Activated T-cell treated with anti-CD3 and anti-CD28 coated beads for 48 hours (primary cell): ENCODE measurements around the gene MECP2.

Source experiments
- DNase-seq: peaks from one replicate; pipeline ENCODE4 v3.0.0-alpha.2; 2020; ENCODE audit warnings: low read depth

MECP2 gene

DNA sequence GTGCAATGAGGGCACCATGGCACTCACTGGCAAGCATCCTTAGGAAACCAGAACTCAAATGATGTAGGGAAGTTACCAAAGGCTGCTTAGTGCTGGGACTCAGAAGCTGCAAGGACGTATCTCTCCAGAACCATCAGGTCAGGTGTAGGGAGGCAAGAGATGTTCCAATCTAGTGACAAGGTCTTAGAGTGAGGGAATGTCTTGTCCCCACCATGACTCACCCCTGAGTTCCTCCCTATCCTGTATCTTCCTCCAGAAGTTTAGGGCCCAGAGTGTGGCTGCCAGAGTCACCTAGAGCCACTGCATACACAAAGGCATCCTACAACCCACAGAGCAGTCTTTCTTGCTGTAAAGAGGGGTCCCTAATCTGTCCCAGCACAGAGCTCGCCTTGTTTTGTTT, 63.7 kb downstream of the MECP2 start:
- no peak for DNase-seq

DNA sequence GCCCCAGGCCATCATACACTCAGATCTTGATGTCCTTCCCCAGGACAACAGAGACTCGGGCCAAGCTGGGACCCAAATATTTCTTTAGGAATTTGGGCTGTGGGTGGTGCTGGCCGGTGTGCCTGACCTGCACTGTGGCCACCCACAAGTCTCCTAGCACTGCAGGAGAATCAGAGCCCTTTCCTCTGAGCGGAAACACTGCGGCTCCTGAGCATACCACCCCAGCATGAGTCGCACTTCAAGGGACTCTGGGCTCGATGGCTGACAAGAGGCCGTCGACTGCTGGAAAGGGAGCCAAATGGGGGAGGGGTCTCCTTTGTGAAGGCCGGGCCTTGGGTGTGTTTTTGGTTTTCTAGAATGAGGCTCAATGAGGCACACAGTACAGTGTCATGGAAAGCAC, 64.9 kb downstream of the MECP2 start:
- DNase-seq: no peak

GRCh38 chrX:154032160-154032559, 65.4 kb downstream of the MECP2 start:
- no peak for DNase-seq

DNA sequence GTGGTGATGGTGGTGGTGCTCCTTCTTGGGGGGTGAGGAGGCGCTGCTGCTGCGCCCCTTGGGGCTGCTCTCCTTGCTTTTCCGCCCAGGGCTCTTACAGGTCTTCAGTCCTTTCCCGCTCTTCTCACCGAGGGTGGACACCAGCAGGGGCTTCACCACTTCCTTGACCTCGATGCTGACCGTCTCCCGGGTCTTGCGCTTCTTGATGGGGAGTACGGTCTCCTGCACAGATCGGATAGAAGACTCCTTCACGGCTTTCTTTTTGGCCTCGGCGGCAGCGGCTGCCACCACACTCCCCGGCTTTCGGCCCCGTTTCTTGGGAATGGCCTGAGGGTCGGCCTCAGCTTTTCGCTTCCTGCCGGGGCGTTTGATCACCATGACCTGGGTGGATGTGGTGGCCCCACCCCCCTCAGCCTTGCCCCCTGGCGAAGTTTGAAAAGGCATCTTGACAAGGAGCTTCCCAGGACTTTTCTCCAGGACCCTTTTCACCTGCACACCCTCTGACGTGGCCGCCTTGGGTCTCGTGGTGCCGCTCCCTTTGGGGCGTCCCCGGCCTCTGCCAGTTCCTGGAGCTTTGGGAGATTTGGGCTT, 66.7 kb downstream of the MECP2 start:
- DNase-seq: no peak

GRCh38 chrX:154030266-154030665, 67.3 kb downstream of the MECP2 start:
- no peak for DNase-seq

DNA sequence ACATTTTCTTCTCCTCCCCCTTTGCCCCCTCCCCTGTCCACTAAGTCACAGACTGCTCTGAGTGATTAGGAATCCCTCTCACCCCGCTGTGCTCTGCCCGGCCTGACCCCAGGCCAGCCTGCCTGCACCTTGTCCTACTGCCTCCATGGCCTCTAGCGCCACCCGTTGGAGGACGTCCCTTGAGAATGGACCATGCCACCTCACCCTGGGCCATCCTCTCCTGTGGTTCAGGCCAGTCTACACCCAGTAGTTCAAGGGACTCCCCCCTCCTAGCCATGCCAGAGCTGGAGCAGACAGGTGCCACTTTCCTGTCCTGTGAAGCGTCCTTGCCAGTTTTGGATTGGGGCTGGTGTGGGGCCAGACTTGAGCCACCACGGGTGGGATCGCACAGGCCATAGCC, 68.1 kb downstream of the MECP2 start:
- DNase-seq: no peak

GRCh38 chrX:154028502-154029184, 68.9 kb downstream of the MECP2 start:
- DNase-seq: no peak

- DNase-seq: no peak
Observed at GRCh38 chrX:154027986-154028385, 69.5 kb downstream of the MECP2 start.

DNA sequence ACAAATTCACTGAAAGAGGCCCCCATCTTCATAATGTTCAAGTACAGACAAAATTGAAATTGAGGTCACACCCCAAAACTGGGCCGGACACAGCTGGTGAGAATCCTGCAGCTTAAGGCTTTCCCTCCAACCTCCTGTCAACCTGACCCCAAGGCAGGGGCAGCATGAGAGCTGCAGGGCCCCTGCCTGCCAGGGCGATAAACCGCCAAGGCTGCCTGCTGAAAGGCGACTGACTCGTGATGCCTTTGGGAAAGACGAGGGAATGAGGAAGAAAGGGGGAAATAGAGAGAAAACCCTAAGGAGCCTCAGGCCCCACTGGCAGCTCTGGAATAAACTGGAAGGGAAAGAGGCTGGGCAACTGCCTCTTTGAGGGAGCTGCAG, 70.5 kb downstream of the MECP2 start:
- DNase-seq: no peak

- DNase-seq: no peak
Observed at GRCh38 chrX:154026136-154027021, 71.1 kb downstream of the MECP2 start.

DNA sequence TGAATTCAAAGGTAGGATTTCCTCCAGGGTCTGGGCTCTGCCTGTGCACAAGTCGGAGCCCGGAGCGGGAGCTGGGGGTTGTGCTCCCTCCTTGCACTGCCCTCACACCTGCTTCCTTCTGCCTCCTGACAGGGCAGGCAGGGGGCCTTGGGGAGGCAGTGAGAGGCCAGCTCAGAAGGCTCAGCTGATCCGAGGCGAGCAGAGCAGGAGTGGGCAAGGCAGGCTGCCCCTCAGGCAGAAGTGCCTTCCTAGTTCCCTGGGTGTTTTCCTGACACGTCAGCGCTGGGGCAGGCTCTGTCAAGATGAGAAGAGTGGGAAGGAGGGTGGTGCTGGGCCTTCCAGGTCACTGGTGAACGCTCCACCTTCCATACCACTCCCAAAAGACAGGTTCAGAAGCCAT, 72.3 kb downstream of the MECP2 start:
- DNase-seq: no peak

- no peak for DNase-seq
Observed at GRCh38 chrX:154024271-154024670, 73.2 kb downstream of the MECP2 start.

DNA sequence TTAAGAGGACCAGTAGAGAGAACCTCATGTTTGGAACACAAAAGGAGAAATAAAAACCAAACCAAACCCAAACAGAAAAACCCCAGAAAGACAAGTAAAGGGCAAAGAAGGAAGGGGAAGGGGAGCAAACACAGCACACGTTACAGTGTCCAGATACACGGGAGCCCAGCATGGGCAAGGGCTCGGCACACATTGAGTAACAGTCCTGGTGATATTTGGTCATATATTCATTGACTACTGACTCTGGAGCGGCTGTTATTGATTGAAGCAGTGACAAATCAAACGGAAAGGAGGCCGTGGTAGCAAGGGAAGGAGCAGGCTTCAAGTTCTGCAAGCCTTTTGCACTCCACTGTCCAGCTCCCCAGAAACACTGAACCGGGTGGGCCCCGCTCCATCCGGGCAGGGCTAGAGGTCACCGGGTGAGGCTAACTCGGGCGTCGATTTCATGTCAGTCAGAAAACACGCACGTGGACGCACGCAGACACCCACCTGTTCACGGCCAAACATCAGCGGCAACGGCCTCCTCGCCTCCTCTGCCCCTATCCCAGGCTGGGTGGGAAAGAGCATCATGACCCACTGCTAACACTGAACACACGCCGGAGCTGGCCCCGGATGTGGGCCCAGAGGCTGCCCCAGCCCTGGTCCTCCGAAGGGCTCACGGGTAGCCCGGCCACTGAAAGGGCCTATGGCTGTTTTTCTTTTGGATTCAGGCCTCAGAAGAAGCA, 74.1 kb downstream of the MECP2 start:
- DNase-seq: no peak

DNA sequence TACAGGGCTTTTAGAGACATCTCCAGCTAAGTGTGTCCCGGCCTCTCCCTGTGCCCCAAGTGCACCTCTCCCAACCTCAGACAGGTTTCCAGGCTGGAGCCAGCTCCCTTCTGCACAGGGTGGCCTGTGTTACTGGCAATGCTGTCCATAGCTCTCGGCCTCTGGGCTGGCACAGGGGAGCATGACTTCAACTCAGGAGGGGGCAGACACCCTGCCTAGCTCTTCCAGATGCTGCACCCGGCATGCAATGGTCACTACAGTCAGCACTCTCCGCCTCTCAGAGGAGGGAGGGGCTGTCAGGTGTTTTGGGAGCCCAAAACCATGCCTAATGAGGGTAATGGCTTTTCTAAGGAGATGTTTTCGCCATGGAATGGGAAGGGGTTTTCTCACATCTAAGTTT, 75.4 kb downstream of the MECP2 start:
- no peak for DNase-seq

GRCh38 chrX:154021131-154021611, 76.3 kb downstream of the MECP2 start:
- no peak for DNase-seq

GRCh38 chrX:154020536-154021115, 76.9 kb downstream of the MECP2 start:
- DNase-seq: no peak

- DNase-seq: peak; percentile 62
Observed at GRCh38 chrX:154019633-154020528, 77.6 kb downstream of the MECP2 start, which contains the start of gene IRAK1. Gene IRAK1, minus strand, starts transcription at chrX:154019902. Its CDS starts 90 bp downstream, at chrX:154019812.

DNA sequence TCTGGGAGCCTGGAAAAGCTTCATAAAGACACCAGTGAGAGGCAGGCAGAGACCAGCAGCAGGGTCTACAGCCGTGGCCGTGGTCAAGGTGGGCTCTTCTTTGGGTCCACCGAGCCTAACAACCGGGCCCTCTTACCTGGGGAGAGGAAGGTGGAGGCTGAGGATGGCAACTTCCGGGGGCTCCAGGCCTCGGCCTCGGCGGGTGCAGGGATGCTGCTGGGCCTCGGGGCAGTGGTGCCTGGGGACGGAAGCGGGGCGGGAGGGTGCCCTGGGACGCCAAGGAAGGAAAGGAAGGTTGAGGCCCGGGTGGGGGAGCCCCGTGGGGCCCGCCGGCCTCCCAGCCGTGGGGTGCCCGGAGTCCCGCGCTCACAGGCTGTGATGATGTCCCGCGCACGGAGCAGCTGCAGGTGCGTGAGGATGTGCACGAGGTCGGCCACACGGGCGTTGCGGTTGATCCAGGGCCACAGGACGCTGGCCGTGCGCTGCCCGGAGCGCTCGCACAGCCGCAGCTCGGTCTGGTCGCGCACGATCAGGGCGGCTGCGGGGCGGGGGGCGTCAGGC, 78.4 kb downstream of the MECP2 start:
- DNase-seq: no peak

- no peak for DNase-seq
Observed at GRCh38 chrX:154018518-154019060, 78.9 kb downstream of the MECP2 start.
